ENCODE measurements around the gene SUSD4.

Gene SUSD4

GRCh38 chr1:223214261-223214807 lies 149.6 kb downstream of the SUSD4 start:
- intact Hi-C loops (cut with DNase I; ENCODE audit: low total_unique reads): no loop called here
- TF ChIP-seq CTCF (IDR thresholded peaks at IDR 0.05): no peak
- Histone ChIP-seq H3K27me3 (no peaks in the 10 kb centered on the region), H3K4me3 (no peak overlapping the region), H3K36me3 (no peaks in the 10 kb centered on the region), H3K9me3 (peaks cover 0 to 12% (median 10%) of the 10 kb centered on the region in 3 donors), H3K4me1 (no peaks in the 10 kb centered on the region), H3K27ac (no peak overlapping the region)
- no peak for DNase-seq

- DNase-seq: no peak
Measured at GRCh38 chr1:223212441-223212840, 151.5 kb downstream of the SUSD4 start.

GRCh38 chr1:223211323-223211985 lies 152.5 kb downstream of the SUSD4 start:
- Histone ChIP-seq H3K9me3 (no peaks in the 10 kb centered on the region), H3K4me1 (no peaks in the 10 kb centered on the region), H3K4me3 (no peak overlapping the region), H3K27ac (no peak overlapping the region), H3K36me3 (no peaks in the 10 kb centered on the region), H3K27me3 (no peaks in the 10 kb centered on the region)
- no peak for DNase-seq
- intact Hi-C loops (cut with DNase I; ENCODE audit: low total_unique reads): no loop called here
- TF ChIP-seq CTCF (IDR thresholded peaks at IDR 0.05): no peak

More at GRCh38 chr1:223212441-223212840, 151.5 kb downstream of the SUSD4 start:
- H3K27ac ChIP-seq: no peak overlapping the region
- H3K27me3 ChIP-seq: no peaks in the 10 kb centered on the region
- TF ChIP-seq CTCF (IDR thresholded peaks at IDR 0.05): no peak
- intact Hi-C loops (cut with DNase I; ENCODE audit: low total_unique reads): no loop called here
- no peak overlapping the region for H3K4me3 ChIP-seq
- H3K36me3 ChIP-seq: no peaks in the 10 kb centered on the region
- H3K4me1 ChIP-seq: no peaks in the 10 kb centered on the region
- H3K9me3 ChIP-seq: no peaks in the 10 kb centered on the region

GRCh38 chr1:223210788-223211120 lies 153.2 kb downstream of the SUSD4 start:
- Histone ChIP-seq H3K4me1 (no peaks in the 10 kb centered on the region), H3K9me3 (no peaks in the 10 kb centered on the region), H3K4me3 (no peak overlapping the region), H3K27ac (no peak overlapping the region), H3K36me3 (no peaks in the 10 kb centered on the region), H3K27me3 (no peaks in the 10 kb centered on the region)
- intact Hi-C loops (cut with DNase I; ENCODE audit: low total_unique reads): no loop called here
- DNase-seq: no peak
- TF ChIP-seq CTCF (IDR thresholded peaks at IDR 0.05): no peak

- Histone ChIP-seq H3K4me1 (no peaks in the 10 kb centered on the region), H3K27ac (no peak overlapping the region), H3K9me3 (no peaks in the 10 kb centered on the region), H3K36me3 (no peaks in the 10 kb centered on the region), H3K4me3 (no peak overlapping the region), H3K27me3 (no peaks in the 10 kb centered on the region)
- no peak for TF ChIP-seq CTCF (IDR thresholded peaks at IDR 0.05)
- intact Hi-C loops (cut with DNase I; ENCODE audit: low total_unique reads): no loop called here
- DNase-seq: no peak
Measured at GRCh38 chr1:223209992-223210787, 153.8 kb downstream of the SUSD4 start.
